Right kidney (tissue), 1 donor: ENCODE results near the gene CD82.

ENCODE experiments used
- DNase-seq: peaks from one replicate; pipeline ENCODE4 v3.0.0-alpha.2; 2016

The CD82 gene

DNA sequence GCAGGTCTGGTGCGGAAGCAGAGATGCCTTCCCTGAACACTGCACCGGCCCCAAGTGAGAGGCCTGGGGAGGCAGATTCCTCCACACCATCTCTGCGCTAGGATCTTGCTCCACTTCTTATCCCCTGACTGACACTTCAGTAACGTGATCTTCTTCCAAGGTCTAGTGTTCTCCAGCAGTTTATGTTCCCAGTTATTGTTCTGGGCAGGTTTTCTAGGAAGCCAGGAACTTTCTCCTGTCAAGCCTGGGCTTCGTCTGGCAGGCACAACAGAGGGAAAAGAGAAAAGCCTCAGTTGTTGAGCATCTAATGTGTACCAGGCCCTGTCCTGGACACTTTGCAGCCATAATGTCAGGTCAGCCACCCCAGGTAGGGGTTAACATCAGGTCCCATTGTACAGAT lies 10.5 kb downstream of the CD82 start:
- no peak for DNase-seq

- DNase-seq = no peak
These were observed 11.2 kb downstream of the CD82 start for GRCh38 chr11:44576656-44577055.

DNA sequence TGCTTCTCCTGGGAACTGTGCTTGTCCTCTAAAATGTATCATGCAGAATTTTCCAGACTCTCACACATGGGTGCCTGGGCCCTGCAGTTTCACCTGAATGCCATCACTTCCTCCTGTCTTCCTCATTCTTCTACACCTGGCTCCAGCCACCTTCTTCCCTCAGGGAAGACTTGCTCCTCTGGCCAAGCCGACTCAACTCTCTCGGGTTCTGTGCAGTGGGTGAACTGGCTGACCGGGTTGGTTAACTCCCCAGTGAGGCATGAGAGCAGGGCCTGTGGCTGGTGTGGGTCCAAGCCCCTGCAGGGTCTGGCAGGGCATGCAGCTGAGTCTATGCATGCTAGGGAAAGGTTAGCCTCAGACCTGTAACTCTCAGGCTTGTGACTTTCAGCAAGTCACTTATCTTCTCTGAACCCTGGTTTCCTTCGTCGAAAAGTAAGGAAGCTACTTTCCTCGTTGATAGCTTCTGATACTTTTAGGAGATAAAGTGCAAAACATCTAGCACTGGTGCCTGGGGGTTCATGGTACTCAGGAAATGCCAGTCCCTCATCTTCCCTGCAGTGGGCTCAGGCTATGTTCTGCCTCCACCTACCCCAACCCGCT lies 11.9 kb downstream of the CD82 start:
- no peak for DNase-seq

- DNase-seq = no peak
These were observed 12.8 kb downstream of the CD82 start for GRCh38 chr11:44578279-44578678.

- no peak for DNase-seq
These were observed 13.9 kb downstream of the CD82 start for GRCh38 chr11:44579302-44579761.

DNA sequence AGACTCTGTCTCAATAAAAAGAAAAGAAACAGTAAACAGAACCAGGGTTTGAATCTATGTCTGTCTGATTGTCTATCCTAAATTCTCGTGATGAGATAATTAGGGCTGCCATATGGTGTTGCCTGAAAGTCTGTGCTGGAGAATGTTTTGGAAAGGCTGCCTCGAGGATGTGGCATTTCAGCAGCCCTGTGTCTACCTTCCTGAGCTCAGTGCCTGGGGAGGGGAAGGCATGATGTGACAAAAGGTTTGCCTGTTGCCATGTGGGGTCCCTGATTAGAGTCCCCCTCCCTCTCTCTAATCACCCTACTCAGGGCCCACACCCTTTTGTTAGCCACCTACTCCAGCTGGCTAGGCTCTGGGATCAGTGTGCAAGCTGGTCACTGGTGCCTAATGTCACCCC lies 15.2 kb downstream of the CD82 start:
- no peak for DNase-seq

DNA sequence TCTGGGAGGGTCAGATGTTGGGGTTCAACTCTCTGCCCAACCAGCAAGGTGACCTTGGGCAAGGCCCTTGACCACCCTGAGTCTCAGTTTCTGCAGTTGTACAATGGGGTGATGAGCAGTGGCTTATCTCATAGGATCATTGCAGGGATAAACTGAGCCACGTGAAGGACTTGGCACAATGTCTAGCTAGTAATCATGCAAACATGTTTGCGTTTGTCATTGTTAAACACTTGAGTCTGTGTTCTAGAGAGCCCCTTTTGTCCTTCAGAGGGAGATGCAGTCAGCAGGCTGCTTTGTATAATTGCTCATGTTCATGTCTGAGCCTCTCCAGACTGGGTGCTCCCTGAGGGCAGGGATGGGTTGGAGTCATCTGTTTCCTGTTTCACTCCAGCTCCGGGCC lies 15.8 kb downstream of the CD82 start:
- DNase-seq = no peak

GRCh38 chr11:44582641-44583352 lies 17.3 kb downstream of the CD82 start:
- DNase-seq = no peak

GRCh38 chr11:44583353-44583669 lies 17.8 kb downstream of the CD82 start:
- DNase-seq = no peak

GRCh38 chr11:44585421-44585820 lies 20.0 kb downstream of the CD82 start:
- no peak for DNase-seq

GRCh38 chr11:44589301-44589700 lies 23.8 kb downstream of the CD82 start:
- no peak for DNase-seq

GRCh38 chr11:44590769-44591168 lies 25.3 kb downstream of the CD82 start:
- no peak for DNase-seq

DNA sequence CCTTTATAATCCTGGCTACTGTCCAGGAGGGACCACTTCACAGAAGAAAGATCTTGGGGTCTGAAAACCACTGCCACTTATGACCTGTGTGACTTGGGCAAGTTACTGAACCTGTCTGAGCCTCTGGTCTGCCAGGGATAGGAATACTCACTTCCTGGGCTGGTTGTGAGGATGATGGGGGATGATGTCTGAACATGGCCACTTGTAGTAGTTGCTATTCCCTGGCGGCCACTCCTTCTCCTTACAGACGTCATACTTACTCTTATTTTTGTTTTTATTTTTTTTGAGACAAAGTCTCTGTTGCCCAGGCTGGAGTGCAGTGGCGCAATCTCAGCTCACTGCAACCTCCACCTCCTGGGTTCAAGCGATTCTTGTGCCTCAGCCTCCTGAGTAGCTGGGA lies 26.1 kb downstream of the CD82 start:
- no peak for DNase-seq

- no peak for DNase-seq
These were observed 26.9 kb downstream of the CD82 start for GRCh38 chr11:44592125-44592940.

DNA sequence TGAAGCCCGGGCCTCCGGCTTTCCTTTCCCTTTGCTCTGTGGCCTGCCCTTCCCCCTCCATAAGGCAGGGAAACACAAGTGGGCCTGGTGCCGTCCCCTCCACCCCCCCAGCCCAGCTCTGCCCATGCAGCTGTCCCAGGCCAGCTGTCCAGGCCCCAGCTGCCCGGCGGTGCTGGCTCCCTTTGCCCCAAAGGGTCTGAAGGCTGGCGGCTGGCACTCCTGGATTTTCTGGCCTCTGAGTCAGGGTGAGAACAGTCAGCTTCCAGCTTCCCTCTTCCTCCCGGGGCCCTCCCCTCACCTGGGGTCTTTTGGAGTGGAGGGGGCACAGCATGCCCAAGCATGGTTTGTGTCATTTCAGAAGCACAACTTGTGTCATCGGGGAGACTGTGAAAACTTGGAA lies 27.8 kb downstream of the CD82 start:
- DNase-seq = no peak

- no peak for DNase-seq
These were observed 29.5 kb downstream of the CD82 start for GRCh38 chr11:44595006-44595405.

DNA sequence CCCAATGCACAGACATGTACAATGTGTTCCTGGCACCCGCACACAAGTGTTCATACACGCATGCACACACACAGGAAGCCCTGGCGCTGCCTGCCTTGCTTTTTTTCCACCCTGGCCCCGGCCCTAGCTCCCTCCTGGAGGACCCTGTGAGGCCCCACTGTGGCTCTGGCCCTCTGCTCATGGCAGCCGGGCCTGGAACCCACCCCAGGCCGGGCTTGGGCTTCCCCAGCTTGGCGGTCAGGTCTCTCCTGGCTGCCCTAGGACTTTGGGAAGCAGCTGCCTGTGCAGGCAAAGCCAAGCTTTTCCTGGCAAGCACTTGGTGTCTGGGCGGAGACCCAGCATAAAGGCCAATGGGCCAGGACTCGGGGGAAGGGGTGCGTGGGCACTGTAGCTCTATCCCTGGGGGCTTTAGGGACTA lies 30.5 kb downstream of the CD82 start:
- DNase-seq = no peak

GRCh38 chr11:44596525-44597276 lies 31.2 kb downstream of the CD82 start:
- no peak for DNase-seq

DNA sequence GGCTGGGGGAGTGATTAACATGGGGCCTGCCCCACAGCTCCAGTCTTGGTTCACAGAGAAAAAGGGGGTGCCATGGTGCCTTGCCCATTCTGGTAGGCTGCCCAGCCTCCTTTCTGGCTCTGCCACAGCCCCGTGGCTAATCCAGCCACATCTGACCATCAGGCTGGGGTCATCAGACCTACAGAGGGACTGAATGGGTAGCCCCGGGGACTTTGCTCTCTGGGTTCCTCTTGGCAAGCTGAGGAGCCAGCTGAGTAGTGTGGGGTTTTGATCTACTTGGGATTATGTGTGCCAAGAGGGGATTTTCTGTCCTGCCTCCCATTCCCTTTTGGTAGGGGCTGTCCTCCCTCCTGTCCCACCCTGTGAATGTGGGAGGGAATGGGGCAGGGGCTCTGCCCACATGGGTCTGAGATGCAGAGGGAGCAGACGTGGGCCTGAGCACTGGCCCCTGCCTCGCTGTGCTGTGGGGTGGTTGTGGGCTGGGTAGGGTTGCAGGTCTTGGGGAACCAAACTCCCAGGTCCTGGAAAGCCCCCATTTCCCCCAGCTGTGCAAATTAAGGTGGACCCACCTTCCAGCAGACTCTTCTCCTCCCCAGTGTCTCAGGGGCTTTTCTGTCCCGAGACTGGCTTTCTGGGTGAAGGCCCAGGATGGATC lies 32.0 kb downstream of the CD82 start:
- DNase-seq = no peak

- no peak for DNase-seq
These were observed 33.4 kb downstream of the CD82 start for GRCh38 chr11:44598831-44599230.

DNA sequence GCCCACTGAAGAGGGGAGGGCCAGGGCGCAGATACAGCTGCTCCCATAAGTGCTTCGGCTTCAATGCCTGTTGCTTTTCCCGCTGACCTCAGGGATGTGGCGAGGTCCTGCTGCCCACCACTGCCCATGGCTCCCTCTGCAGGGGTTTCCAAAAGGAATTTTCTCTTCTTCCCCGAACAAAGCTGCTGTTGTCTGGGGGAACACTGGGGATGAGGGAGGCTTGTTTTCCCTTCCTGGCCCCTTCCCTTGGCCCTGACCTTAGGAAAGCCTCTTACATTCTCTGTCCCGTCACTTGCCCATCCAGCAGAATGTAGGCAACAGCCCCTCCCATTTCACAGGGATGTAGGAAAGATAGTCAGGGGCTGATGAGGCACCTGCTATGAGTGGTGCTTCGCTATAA lies 34.8 kb downstream of the CD82 start:
- no peak for DNase-seq

DNA sequence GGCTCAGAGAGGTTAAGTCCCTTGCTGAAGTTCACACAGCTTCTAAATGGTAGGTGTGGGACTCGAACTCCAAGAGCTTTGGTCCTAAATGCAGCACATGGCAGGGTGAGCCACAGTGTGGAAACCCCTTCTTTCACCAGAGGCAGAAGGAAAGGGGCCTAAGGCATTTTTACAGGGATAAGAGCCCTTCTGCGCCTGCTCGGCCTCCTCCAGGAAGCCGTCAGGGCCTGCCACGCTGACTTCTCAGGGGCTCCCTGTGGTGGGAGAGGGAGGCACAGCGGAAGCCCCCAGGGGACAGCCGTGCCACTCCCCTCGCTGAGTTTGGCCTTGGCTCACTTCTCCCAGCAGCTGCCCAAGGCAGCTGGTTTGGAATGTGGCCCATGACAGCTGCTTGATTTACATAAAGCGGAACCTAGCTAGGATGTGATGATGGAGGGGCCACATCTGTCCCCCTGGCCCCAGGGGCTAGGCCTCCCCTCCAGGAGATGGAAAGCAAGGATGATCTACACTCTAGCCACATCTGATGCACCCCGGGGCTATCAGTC lies 35.4 kb downstream of the CD82 start:
- no peak for DNase-seq
